Measurements from ENCODE around the gene FAM174C.

Gene FAM174C

GRCh38 chr19:1237027-1237659 is 38.2 kb upstream of the FAM174C start (continued):
- TF ChIP-seq PRDM10 (tag by site-specific recombination; IDR thresholded peaks at IDR 0.05) (no peak), ZNF302 (tag by site-specific recombination; IDR thresholded peaks at IDR 0.05; ENCODE audit: low read depth) (no peak), ZNF549 (tag by site-specific recombination; IDR thresholded peaks at IDR 0.05) (no peak), ZNF362 (tag by site-specific recombination; IDR thresholded peaks at IDR 0.05) (no peak), ZNF664 (tag by site-specific recombination; IDR thresholded peaks at IDR 0.05) (no peak), ZNF138 (tag by site-specific recombination; IDR thresholded peaks at IDR 0.05; ENCODE audit: borderline replicate concordance) (no peak), RBAK (tag by site-specific recombination; IDR thresholded peaks at IDR 0.05) (no peak), ZBTB20 (tag by site-specific recombination; IDR thresholded peaks at IDR 0.05) (peak; percentile 92), ZNF274 (IDR thresholded peaks at IDR 0.05; ENCODE audit: low read length) (no peak), ZNF274 (tag by site-specific recombination; IDR thresholded peaks at IDR 0.05; ENCODE audit: borderline replicate concordance) (no peak), ZNF660 (tag by site-specific recombination; IDR thresholded peaks at IDR 0.05) (no peak), ZFP37 (tag by site-specific recombination; IDR thresholded peaks at IDR 0.05) (no peak), ZNF335 (tag by site-specific recombination; conservative IDR thresholded peaks at IDR 0.05) (peak; percentile 52), ZBTB21 (tag by site-specific recombination; IDR thresholded peaks at IDR 0.05) (no peak), ZNF114 (tag by site-specific recombination; IDR thresholded peaks at IDR 0.05) (no peak), TSHZ1 (tag by site-specific recombination; IDR thresholded peaks at IDR 0.05; ENCODE audit: borderline replicate concordance) (no peak), ZNF202 (tag by site-specific recombination; IDR thresholded peaks at IDR 0.05; ENCODE audit: borderline replicate concordance) (no peak), ZFHX2 (tag by site-specific recombination; conservative IDR thresholded peaks at IDR 0.05) (peak; percentile 83), SP2 (tag by site-specific recombination; IDR thresholded peaks at IDR 0.05) (peak; percentile 26), ZFP69B (tag by site-specific recombination; IDR thresholded peaks at IDR 0.05) (peak; percentile 22; the same call in 1 of the 2 replicates), ZNF416 (tag by site-specific recombination; IDR thresholded peaks at IDR 0.05) (no peak)
- TF ChIP-seq, protein P1, sequence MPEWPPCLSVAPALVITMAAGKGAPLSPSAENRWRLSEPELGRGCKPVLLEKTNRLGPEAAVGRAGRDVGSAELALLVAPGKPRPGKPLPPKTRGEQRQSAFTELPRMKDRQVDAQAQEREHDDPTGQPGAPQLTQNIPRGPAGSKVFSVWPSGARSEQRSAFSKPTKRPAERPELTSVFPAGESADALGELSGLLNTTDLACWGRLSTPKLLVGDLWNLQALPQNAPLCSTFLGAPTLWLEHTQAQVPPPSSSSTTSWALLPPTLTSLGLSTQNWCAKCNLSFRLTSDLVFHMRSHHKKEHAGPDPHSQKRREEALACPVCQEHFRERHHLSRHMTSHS (tag by site-specific recombination; IDR thresholded peaks at IDR 0.05) = no peak
- TF ChIP-seq, protein P2, sequence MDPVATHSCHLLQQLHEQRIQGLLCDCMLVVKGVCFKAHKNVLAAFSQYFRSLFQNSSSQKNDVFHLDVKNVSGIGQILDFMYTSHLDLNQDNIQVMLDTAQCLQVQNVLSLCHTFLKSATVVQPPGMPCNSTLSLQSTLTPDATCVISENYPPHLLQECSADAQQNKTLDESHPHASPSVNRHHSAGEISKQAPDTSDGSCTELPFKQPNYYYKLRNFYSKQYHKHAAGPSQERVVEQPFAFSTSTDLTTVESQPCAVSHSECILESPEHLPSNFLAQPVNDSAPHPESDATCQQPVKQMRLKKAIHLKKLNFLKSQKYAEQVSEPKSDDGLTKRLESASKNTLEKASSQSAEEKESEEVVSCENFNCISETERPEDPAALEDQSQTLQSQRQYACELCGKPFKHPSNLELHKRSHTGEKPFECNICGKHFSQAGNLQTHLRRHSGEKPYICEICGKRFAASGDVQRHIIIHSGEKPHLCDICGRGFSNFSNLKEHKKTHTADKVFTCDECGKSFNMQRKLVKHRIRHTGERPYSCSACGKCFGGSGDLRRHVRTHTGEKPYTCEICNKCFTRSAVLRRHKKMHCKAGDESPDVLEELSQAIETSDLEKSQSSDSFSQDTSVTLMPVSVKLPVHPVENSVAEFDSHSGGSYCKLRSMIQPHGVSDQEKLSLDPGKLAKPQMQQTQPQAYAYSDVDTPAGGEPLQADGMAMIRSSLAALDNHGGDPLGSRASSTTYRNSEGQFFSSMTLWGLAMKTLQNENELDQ (tag by site-specific recombination; IDR thresholded peaks at IDR 0.05; ENCODE audit: low read depth) = no peak
- TF ChIP-seq, protein P3, sequence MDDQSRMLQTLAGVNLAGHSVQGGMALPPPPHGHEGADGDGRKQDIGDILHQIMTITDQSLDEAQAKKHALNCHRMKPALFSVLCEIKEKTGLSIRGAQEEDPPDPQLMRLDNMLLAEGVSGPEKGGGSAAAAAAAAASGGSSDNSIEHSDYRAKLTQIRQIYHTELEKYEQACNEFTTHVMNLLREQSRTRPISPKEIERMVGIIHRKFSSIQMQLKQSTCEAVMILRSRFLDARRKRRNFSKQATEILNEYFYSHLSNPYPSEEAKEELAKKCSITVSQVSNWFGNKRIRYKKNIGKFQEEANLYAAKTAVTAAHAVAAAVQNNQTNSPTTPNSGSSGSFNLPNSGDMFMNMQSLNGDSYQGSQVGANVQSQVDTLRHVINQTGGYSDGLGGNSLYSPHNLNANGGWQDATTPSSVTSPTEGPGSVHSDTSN (CRISPR knock-in tag; IDR thresholded peaks at IDR 0.05) = no peak
- TF ChIP-seq, protein P4, sequence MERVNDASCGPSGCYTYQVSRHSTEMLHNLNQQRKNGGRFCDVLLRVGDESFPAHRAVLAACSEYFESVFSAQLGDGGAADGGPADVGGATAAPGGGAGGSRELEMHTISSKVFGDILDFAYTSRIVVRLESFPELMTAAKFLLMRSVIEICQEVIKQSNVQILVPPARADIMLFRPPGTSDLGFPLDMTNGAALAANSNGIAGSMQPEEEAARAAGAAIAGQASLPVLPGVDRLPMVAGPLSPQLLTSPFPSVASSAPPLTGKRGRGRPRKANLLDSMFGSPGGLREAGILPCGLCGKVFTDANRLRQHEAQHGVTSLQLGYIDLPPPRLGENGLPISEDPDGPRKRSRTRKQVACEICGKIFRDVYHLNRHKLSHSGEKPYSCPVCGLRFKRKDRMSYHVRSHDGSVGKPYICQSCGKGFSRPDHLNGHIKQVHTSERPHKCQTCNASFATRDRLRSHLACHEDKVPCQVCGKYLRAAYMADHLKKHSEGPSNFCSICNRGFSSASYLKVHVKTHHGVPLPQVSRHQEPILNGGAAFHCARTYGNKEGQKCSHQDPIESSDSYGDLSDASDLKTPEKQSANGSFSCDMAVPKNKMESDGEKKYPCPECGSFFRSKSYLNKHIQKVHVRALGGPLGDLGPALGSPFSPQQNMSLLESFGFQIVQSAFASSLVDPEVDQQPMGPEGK (tag by site-specific recombination; IDR thresholded peaks at IDR 0.05) = peak; percentile 95
